ENCODE results near the gene PGGHG.

PGGHG gene

DNA sequence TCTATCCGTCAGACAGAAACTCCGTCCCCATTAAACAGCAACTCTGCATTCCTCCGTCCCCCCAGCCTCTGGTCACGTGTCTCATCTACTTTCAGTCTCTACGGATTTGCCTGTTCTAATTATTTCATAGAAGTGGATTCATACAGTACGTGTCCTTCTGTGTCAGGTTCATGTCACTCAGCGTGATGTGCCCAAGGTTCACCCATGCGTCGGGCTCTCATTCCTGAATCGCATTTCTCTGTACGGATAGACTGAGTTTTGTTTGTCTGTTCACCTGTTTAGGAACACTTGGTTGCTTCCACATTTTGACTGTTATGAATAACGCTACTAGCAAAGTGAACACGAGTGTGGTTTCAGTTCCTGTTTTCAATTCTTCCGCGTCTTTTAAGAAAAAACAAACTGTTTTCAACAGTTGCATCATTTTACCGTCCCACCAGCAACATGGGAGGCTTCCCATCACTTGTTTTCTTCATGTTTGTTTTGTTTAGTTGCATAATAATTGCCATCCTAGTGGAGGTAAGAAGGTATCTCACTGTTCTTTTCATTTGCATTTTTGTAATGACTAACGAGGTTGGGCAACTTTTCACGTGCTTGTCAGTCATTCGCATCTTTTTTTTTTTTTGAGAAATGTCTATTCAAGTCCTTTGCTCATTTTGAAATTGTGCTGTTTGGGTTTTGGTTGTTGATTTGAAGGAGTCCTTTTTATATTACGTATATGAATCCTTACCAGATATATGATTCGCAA is 19.6 kb upstream of the PGGHG start:
- peak; percentile 63 for DNase-seq

- no peak for DNase-seq
Observed at GRCh38 chr11:270451-271318, 18.2 kb upstream of the PGGHG start.

DNA sequence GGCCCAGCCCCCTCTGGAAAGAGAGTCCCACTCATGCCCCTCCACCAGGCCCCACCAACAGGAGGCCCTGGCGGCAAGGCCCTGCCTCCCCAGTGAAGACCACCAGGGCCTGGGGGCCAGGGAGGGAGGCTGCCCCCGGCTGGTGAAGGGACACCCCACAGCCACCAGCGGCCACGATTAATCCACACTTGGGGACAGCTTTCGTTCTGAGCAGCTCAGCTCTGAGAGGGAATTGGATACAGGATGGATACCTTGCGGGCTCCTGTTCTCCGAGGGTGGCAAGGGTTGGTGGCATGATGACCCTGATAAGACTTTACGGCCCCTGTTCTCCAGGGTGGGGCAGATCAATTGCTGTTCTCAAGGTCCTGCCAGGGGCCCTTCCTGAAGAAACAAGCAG is 17.6 kb upstream of the PGGHG start:
- DNase-seq: no peak

DNA sequence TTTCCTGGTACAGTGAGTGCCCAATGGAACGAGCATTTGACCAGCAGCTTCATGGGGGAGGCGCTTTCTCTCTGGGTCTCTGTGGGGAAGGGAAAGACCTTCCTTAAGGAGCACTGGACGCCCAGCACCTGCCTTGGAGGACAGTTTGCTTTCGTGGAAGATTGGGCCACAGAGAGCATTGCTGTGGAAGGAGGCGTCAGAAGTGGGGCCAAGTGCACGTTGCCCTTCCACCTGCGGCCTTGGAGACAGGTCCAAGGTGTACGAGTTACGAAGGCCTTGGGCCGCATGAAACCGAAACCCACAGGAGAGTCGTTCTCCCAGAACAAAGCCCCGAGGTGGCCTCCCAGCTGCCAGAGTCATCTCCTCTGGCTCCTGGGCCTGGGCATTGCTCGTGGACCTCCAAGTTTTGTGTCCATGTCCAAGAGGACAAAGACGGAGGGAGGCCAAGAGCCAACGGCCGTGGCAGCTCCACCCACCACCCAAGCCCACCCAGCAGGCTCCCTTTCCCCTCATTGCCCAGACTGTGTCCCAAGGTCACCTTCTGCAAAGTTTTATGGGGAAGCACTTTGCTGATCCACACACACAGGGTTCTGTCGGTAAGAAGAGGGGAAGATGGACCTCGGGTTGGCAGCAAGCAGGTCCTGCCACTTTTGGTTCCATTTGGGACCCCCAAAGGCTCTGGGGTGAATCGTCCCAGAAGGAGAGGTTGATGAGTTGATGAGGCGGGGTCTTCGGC is 16.6 kb upstream of the PGGHG start:
- no peak for DNase-seq

GRCh38 chr11:272931-273198 is 16.1 kb upstream of the PGGHG start:
- DNase-seq: no peak

- no peak for DNase-seq
Observed at GRCh38 chr11:276219-276618, 12.7 kb upstream of the PGGHG start.

- no peak for DNase-seq
Observed at GRCh38 chr11:278001-278951, 10.7 kb upstream of the PGGHG start, which contains the start of gene NLRP6. TSS of gene NLRP6 (plus strand) at chr11:278407. CDS start at chr11:278570, 163 bp downstream.

DNA sequence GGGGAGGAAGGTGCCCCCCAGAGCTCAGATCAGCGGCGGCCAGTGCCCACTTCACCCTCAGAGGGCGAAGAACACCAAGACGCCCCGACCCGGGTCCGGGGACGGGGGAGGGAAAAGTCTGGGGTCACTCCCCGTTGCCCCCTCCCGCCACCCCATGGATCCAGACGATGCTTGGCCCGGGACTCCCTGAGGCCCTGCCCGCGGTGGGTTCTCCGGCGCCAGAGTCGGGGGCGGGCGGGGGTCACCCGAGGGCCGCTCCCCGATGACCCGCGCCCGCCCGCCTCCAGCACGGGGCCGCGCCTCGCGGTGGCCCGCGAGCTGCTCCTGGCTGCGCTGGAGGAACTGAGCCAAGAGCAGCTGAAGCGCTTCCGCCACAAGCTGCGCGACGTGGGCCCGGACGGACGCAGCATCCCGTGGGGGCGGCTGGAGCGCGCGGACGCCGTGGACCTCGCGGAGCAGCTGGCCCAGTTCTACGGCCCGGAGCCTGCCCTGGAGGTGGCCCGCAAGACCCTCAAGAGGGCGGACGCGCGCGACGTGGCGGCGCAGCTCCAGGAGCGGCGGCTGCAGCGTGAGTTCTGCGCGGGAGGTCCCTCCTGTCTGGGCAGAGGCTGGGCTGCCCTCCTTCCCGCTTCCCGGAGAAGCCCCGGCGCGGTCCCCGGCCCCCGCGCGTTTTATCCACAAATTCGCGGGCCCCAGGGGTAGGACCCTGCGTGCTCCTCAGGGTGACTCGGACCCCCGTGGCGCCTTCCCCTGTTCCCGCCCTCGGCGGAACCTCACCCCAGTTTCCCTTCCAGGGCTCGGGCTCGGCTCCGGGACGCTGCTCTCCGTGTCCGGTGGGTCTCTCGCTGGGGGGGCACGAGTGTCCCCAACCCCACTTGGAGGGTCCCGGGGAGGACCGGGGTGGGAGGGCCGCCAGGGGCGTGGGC is 9.6 kb upstream of the PGGHG start:
- DNase-seq: no peak

- no peak for DNase-seq
Observed at GRCh38 chr11:279966-280705, 8.8 kb upstream of the PGGHG start.

GRCh38 chr11:280706-281485 is 8.0 kb upstream of the PGGHG start:
- no peak for DNase-seq

GRCh38 chr11:281486-282161 is 7.3 kb upstream of the PGGHG start:
- no peak for DNase-seq

GRCh38 chr11:282171-282570 is 6.8 kb upstream of the PGGHG start:
- DNase-seq: no peak

DNA sequence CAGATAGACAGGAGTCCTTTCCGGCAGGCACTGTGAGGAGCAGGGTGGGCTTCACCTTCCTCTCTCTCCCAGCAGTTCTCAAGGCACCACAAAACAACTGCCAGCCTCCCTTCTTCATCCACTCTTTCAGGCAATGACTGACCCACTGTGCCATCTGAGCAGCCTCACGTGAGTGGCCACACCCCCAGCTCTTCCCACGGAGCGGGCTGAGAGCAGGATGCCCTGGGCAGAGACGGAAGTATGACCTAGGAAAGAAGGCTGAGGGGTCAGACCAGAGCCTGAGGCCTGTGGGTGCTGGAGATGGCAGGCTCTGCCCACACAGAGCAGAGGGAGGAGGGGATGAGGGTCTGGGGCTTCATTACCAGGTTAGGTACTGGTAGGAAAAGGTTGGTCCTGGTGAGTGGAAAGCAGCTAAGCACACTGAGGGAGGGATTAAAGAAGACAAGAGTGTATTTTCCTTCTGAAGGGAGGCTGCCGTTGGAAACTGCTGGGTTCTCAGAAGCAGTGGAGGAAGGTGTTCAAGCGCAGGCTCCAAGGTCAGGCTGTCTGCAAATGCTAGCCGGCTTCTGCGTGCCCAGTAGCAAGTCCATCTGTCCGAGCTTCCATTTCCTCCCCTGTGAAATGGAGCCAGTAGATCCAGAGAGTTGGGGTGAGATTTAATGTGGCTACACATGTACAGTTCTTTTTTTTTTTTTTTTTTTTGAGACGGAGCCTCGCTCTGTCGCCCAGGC is 6.1 kb upstream of the PGGHG start:
- no peak for DNase-seq

GRCh38 chr11:283405-284104 is 5.4 kb upstream of the PGGHG start:
- no peak for DNase-seq

- DNase-seq: no peak
Observed at GRCh38 chr11:284105-285020, 4.6 kb upstream of the PGGHG start.

- DNase-seq: no peak
Observed at GRCh38 chr11:285021-285893, 3.7 kb upstream of the PGGHG start.
